ENCODE measurements around the gene OLIG1.

Gene OLIG1

DNA sequence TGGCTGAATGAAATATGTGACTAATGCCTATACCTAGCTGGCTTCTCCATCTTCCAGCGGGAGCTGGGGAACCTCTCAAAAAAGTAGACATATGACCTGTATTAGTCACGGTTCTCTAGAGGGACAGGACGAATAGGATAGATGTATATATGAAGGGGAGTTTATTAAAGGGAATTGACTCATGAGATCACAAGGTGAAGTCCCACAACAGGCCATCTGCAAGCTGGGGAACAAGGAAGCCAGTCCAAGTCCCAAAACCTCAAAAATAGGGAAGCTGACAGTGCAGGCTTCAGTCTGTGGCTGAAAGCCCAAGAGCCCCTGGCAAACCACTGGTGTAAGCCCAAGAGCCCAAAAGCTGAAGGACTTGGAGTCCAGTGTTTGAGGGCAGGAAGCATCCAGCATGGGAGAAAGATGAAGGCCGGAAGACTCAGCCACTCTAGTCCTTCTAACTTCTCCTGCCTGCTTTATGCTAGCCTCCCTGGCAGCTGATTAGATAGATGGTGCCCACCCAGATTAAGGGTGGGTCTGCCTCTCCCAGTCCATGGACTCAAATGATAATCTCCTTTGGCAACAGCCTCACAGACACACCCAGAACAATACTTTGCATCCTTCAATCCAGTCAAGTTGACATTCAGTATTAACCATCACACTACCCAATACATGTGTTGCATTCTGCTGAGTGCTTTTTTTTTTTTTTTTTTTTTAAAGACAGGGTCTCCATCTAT lies 19.6 kb downstream of the OLIG1 start:
- DNase-seq (ENCODE audit: extremely low read depth in 1 of 2, low read depth in 1 of 2) = no peak

DNA sequence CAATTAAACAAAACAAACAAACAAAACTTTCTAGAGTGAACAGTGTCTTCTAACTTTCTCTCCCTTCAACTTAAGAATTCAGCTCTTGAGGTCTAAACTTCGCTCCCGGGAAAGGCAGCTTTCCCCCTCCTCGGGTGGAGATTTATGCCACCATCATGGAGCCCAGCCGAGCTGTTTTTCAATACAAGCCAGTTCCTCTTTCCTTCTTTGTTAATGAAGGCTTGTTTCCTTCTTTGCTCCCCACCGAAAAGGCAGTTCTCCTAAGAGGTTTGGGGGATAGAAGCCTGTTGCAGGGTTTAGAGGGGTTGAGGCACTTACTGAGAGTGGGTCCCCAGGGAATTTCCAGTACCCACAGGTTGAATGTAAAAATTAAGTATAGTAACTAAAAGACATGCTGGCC lies 26.5 kb downstream of the OLIG1 start:
- DNase-seq (ENCODE audit: extremely low read depth in 1 of 2, low read depth in 1 of 2) = no peak

DNA sequence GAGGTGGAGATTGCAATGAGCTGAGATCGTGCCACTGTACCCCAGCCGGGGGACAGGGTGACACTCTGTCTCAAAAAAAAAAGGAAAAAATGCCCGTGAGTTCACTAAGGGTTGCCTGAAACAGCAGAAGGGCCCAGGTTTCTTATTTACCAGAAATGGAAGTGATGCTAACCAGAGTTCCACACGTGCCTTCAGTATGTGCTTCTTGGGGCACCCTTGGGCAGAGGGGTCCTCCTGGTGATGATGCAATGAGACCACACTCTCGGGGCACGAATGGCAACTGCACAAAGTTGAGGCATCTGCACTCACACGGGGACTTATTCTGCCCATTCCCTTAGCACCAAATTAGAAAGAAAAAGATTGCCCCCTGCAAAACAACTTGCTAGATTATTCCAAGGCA lies 29.2 kb downstream of the OLIG1 start:
- DNase-seq (ENCODE audit: extremely low read depth in 1 of 2, low read depth in 1 of 2) = no peak

DNA sequence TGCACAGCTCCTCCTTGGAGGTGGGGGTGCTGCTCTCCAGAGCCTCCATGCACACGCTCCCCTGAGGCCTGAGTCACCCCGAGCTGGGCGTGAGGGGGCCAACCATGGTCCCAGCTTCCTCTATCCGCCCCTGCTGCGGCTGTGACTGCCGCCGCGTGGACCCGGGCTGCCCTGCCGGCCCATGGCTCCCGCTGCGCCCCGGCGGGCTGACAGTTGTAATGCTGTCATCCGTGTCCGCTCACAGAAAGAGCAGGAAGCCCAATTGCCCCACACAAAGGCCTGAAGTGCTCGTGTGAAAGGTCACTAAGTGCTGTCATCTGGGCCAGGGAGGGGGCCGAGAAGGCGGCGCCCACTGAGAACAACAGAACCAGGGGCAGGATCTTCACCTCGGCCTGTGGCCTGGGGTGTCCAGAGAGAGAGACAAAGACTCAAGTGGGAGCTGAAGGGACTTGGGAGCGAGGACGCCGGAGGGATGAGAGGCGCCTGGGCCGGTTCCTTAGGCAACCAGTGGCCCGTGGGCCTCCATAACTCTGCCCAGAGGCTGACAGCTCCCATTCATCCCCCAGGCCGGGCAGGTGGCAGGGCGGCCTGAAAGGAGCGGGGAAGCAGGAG lies 31.5 kb downstream of the OLIG1 start:
- DNase-seq (ENCODE audit: extremely low read depth in 1 of 2, low read depth in 1 of 2) = no peak

DNA sequence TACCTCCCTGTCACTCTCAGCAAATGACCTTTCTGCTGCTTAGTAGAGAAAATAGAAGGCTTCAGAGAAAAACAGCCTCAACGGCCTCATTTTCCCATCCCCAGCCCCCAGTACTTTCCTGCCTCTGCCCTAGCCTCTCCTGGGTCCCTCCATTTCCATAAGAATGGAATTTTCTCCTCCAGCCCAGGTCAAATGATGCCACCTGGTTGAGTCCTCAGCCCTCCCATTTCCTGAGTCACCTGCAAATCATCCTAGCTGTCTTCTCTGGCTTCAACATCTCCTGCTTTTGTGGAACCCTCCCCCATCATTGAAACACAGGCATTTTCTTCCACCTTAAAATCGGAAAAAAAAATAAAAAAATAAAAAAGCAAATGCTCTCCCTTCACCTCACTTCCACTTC lies 35.1 kb downstream of the OLIG1 start:
- DNase-seq (ENCODE audit: extremely low read depth in 1 of 2, low read depth in 1 of 2) = no peak

DNA sequence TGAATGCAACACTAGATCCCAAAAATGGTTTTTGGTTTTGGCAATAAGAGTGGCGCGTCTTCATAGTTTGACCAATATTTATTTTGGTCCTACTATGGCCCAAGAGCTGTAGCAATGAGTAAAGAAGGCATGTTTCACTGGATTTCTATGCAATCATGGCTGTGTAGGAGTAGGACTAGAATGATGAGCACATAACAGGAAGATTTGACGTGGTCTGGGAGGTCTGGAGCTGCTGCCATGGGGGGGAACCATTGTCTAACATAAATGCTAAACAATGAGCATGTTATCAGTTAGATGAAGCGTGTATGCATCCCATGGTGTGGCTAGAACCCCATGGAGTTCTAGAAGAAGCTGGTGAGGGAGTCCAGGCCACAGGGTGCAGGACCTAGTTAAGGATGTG lies 38.3 kb downstream of the OLIG1 start:
- DNase-seq (ENCODE audit: extremely low read depth in 1 of 2, low read depth in 1 of 2) = no peak

DNA sequence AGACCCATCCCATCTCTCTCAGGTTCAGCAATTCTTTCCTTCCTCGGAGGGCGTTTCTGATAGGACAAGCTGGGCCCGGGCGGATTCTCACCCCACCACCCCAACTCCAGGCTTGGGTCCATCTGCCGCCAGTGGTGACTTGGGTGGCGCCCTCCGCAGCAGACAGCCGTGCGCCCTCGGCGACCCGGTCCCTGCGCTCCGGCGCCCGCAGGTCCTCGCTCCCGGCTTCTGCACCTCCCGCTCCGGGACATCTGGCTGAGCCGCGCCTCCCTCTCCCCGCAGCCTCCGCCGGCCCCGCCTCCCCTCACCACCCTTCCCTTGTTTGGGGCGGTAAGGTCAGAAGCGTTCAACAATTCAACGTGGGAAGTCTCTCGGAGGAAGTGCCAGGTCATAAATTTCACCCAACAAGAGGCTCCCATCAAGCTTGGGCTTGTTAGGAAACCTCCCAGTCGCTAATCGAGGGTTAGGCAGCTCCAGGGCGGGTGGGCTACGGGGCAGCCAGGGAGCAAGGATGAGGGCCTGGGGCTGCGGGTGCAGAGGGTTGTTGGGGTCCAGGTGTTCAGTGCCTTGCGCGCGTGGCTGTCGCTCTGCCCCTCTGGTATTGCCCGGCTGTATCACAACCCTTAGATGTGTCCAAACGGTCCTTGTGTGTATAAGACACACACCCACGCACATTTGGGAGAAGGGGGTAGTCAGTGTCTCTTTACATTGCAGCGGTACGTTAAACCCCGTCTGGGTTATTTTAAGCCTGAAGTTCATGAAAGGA lies 39.8 kb downstream of the OLIG1 start:
- DNase-seq (ENCODE audit: extremely low read depth in 1 of 2, low read depth in 1 of 2) = no peak

DNA sequence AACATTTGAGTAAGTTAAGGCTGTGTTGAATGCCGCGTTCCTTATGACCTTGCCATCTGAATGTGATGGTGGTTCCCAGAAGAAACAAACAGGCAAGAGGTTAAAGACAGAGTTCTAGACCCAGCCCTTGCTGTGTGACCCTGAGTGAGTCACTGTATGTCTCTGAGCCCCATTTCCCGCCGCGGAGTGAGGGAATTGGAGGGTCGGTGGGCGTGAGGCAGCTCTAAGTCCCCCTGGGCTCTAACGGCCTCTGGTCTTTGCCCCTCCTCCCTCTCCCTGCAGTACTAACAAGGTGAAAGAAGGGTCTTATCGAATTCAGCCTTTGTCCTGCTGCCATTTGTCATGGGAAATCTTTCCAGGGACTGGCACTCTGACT lies 40.4 kb downstream of the OLIG1 start:
- DNase-seq (ENCODE audit: extremely low read depth in 1 of 2, low read depth in 1 of 2) = no peak

DNA sequence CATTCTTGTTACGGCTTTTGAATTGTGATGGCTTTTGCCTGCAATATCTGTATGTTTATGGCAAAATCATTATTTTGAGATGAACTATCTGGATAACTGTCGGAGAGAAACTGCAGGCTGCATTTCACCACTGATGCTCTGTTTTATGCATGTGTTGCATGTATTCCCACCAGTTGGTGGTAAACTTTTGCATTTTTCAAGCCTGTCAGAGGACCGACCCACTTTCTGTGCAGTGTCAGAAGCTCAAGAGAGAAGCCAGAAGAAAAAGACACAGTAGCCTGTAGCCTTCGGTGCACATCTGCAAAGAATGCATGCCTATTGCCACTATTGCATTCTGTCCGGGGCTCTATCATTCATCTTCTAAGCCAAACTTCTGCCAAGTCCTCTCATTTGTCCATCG lies 41.6 kb downstream of the OLIG1 start:
- DNase-seq (ENCODE audit: extremely low read depth in 1 of 2, low read depth in 1 of 2) = no peak

DNA sequence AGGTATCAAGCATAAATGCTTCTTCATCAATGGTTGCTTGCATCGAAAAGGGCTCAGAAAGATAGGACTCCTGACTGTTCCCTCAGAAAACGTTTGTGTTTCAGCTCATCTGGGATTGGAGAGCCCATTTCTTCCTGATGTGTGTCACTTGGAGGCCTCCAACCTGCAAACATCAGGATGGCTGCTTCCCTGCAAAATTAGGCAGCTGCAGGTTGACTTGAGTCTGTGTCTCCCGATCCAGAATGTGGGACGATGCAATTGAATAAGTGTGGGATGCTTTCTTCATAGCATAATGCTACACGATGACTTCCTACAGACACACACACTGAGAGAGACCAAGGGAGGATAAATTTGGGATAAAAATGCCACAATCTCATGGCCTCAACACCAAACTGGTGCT lies 42.2 kb downstream of the OLIG1 start:
- no peak for DNase-seq (ENCODE audit: extremely low read depth in 1 of 2, low read depth in 1 of 2)

DNA sequence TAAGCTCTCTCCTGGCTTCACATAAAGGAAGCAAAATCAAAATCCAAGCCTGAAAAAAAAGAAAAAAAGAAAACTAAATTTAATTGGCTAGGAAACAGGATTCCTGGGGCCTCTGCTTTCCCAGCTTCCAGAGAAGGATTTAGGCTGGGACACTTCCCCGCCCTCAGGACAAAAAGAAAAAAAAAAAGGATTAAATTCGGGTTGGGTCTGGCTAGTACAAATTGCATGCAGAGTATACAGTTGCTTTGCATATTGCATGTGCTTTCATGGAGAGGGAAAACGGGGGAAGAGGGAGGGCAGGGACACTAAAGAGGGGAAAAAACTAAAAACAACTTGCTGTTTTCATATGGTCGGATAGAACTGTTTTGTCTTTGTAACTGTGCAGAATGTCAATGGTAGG lies 42.7 kb downstream of the OLIG1 start:
- no peak for DNase-seq (ENCODE audit: extremely low read depth in 1 of 2, low read depth in 1 of 2)

DNA sequence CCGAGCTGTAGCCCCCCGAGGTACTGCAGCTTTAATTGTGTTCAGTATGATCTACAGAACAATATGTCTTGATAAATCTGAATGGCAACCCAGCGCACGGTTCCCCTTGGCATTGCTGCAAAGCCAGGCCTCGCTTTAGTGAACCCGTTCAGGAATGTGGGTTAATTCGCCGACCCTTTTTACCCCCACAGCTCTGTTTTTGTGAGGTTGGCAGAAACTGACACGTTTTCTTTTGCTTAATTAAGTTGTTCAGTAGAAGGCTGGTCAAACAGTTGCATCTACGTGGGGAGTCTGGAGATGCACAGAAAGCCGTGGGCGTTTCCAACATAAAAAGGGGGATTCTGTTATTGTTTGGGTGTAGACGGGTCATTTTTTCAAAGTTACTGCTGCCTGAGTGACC lies 43.2 kb downstream of the OLIG1 start:
- no peak for DNase-seq (ENCODE audit: extremely low read depth in 1 of 2, low read depth in 1 of 2)

DNA sequence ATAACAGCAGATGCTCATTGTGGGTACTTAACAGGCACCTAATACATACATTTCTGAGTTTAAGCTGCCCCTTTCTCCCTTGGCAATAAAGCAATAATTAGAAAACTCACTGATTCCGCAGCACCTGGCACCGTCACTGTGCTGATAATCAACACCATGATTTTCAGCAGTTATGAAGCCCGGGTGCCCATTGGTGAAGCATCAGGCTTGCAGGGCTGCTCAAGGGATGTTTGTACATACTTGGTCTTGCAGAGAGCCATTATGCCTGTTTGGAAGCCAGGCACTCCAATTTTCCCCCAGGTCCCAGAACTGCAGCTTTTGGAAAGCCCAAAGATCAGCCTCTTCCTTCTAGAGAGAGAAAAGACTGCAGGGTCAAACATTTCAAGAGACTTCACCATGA lies 44.3 kb downstream of the OLIG1 start:
- DNase-seq (ENCODE audit: extremely low read depth in 1 of 2, low read depth in 1 of 2) = no peak

DNA sequence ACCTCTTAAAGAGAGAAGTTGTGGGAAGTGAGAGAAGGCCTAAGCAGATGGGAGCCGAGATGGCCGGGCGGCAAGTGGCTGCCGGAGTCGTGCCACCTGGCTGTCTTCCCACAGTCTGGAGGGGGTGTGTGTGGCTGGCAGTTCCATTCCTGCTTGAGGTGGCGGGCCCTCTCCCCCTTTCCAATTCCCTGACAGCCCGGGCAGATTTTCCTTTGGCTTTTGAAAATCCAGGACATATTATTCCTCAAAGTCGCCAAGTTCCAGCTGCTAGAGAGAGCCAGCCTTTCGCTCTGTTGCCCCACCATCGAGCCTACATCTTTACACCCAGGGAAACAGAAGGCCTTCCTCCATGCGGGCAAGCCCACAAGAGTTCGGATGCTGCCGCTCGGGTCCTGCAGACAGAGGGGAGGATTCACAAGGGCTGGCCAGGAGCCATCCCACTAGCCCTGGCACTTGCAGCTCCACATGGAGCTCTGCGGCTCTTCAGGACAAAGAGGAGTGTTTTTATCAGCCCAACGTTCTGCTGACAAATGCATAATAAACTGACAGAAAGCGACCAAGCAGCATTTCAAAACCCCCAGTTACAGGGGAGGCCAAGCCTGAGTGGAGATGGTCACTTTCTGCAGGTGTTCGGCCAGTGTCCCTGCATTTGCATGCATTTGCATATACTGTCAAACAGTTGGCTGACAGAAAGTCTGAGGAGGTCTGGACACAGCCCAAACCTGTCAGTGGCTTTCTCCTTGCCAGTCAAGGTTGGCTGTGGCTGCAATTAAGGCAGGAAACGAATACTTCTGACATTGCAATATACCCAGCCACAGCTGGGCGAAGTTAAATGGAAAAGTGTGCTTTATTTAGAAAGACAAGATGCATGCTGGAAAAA lies 45.9 kb downstream of the OLIG1 start:
- DNase-seq (ENCODE audit: extremely low read depth in 1 of 2, low read depth in 1 of 2) = no peak

DNA sequence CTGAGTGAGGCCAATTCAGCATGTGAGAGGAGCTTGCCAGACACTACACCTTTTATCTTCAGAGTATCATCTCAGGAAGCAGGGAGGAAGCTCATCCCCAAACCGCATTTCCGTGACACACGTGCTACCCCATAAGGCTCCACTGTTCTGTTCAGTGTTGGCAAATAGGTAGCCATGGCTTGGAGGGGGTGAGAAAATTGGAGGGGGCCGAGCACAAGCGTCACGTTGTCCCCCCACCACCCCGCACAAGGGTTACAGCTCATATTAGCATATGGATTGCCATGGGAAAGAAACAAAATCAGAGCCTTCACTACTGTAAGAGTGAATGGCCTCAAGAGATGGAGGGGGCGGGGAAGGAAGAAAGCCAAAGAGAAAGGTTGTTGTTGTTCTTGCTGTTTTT lies 46.7 kb downstream of the OLIG1 start:
- no peak for DNase-seq (ENCODE audit: extremely low read depth in 1 of 2, low read depth in 1 of 2)

DNA sequence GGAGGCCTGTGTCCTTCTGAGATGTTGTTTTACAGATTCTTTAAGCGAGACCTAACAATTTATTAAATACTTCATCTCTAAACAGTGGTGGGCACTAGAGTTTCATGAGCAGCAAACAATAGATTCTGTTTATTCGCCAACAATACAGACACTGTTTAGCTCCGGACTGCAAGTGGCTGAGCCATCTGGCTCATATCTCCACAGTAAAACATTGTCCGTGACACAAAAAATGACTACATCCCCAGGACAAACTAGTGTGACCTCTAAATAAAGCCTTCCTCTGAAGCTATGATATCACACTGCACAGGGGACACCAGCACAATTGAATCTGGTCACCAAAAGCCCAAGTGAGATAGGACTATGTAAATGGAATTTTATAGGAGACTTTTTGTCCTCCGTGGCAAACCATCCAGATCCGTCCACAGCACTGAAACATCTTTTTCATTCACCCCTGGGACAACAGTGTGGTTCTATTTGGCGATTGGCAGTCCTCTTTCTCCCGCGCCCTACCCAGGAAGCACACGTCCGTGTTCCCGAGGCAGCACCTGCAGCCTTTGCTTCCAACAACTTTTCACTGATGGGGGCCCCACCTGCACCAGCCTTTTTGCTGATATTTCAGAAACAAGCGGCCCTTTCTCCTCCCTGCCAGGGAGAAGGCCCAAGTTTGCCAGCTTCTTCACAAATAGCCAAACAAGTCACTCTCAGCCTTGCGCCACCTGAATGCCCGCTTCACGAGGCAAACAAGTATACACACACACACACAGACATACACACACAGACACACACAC lies 47.4 kb downstream of the OLIG1 start:
- no peak for DNase-seq (ENCODE audit: extremely low read depth in 1 of 2, low read depth in 1 of 2)
